GM11168 (cell line): ENCODE measurements around the gene PEAK1.

Experiments used
- in situ Hi-C: fragments of 300-500 bp; cut with MboI; formaldehyde crosslinking; loops from one replicate; pipeline ENCODE4 v1.12.0; 2022; ENCODE audit warnings: low sequenced_read_pairs; ENCODE audit not compliant: unreplicated experiment

Gene PEAK1

GRCh38 chr15:77083381-77084160, 336.3 kb downstream of the PEAK1 start:
- in situ Hi-C loops = no loop called here

- in situ Hi-C loops = no loop called here
These were observed 337.9 kb downstream of the PEAK1 start for GRCh38 chr15:77081971-77082370.

GRCh38 chr15:77076323-77076915, 343.5 kb downstream of the PEAK1 start:
- in situ Hi-C loops = no loop called here

DNA sequence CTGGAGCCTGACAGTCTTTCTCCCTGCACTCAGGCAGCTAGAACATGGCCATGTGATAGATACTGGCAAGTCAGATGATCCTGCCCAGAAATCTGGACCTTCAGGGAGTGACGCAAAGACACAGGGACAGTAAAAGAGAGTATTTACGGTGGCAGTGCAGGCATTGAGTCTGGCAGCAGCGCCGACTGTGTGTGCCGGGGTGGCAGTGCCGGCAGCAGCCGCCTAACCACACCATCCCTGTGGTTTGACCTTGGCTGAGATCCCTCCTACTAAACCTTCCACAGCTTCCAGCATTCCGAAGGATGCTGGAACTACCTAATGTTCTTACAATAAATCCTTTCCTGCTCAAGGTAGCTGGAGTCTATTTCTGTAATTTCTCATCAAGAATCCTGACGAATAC, 344.4 kb downstream of the PEAK1 start:
- in situ Hi-C loops = no loop called here

GRCh38 chr15:77074350-77074749, 345.6 kb downstream of the PEAK1 start:
- in situ Hi-C loops = no loop called here

DNA sequence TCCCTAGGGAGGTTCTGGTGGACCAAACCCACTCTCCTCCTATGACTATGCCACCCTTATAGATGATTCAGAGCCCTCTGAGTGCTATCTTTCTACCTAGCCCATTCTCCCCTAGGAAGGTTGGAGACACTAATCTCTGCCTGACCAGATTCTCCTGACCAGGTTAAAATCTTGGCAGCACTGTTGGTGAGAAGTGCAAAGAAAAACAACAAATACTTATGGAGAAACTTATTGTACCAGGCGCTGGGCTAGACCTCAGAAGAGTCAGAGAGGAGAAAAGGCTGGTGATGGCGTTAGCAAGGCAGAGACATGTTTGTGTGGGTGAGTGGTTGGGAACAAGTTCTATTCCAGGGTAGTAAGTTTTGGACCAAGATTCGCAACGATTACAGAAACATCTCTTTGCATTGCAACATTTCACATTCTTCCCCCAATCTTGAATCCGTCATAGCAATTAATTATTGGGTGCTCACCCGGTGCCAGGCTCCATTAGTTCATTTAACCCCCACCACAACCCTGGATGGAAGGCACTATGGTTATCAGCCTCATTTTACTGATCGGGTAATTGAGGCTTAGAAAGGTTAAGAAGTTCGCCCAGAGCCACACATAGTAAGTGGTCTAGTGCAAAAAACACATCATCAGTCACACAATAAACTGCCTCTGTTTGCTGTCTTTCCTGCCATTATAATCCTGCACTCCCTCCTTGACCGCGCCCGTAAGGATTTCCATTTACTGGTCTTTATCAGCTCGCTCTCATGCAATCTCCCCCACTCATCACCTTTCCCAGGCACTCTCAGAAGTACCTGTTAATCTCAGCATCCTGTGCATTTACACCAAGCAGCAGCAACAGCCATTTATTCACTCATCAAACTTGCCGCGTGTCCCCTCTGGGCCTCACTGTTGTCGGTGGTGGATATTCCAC, 348.3 kb downstream of the PEAK1 start:
- in situ Hi-C loops = no loop called here

GRCh38 chr15:77070495-77071304, 349.2 kb downstream of the PEAK1 start, which contains the start of gene TSPAN3:
TSPAN3 (minus strand) TSS chr15:77071109; CDS start chr15:77070954, 155 bp downstream.
- in situ Hi-C loops = no loop called here

- in situ Hi-C loops = no loop called here
These were observed 349.8 kb downstream of the PEAK1 start for GRCh38 chr15:77070180-77070494.

- in situ Hi-C loops = no loop called here
These were observed 350.3 kb downstream of the PEAK1 start for GRCh38 chr15:77069521-77070121.

GRCh38 chr15:77068633-77069032, 351.3 kb downstream of the PEAK1 start:
- in situ Hi-C loops = no loop called here

- in situ Hi-C loops = no loop called here
These were observed 352.1 kb downstream of the PEAK1 start for GRCh38 chr15:77067691-77068367.

DNA sequence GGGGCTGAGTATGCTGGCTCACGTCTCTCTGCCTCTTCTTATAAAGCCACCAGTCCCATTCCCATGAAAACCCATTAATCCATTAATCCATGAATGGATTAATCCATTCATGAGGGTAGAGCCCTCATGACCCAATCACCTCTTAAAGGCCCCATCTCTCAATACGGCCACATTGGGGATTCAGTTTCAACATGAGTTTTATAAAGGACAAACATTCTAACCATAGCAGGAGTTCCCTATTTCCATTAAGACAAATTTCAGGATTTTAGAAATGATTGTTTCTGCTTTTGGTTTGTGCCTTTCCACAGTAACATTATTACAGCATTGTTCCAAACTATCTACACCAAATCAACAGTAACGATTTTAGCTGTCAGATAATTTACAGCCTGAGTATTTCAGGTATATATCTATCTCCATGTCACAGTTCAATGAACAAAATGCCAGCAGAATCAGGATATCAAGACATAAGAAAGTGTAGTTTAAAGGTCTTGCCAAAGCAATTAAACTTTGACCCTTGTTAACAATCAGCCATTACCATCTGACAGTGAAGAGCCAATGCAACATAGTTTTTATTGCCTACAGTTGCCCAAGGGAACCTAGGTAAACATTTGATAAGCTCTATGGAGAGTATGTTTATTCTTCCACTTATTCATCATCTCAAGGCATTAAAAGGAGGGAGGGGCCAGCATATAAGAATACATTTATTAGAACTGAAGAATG, 352.8 kb downstream of the PEAK1 start:
- in situ Hi-C loops = no loop called here

- in situ Hi-C loops = no loop called here
These were observed 355.2 kb downstream of the PEAK1 start for GRCh38 chr15:77064539-77065308.

- in situ Hi-C loops = no loop called here
These were observed 355.8 kb downstream of the PEAK1 start for GRCh38 chr15:77064063-77064462.

DNA sequence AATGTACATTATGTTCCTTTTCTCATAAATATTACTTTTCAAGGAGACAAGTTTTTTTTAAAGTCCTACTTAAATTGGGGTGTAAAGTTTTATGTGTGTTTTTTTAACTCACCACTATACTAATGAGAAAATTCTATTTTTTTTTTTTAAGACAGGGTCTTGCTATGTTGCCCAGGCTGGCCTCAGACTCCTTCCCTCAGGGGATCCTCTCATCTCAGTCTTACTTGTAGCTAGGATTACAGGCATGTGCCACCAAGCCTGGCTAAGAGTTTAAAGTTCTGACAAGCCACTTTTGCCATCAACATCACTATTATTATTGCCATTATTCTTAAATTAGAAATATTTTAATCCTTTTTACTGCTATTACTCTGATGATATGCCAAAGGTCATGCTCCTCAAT, 356.7 kb downstream of the PEAK1 start:
- in situ Hi-C loops = no loop called here

DNA sequence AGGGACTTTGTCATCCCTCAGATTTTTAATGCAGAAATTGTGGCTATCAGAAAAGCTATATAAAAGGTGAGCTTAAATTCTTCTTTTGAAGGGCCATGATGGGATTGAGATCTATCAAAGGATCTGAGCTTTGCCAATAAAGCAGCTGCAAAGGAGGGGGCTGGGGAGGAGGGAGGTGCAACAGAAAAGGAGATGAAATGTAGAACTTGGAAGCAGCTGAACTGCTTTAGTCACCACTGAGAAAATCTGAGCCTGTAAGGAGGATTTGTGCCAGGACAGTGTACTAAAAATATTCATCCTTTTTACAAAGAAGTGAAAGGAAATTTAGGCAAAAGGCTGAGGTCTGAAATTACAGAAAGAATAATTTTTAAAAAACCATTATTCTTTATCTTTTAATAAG, 359.4 kb downstream of the PEAK1 start:
- in situ Hi-C loops = no loop called here

- in situ Hi-C loops = no loop called here
These were observed 360.0 kb downstream of the PEAK1 start for GRCh38 chr15:77059786-77060361.

- in situ Hi-C loops = no loop called here
These were observed 361.4 kb downstream of the PEAK1 start for GRCh38 chr15:77058468-77058867.
